ENCODE data around the gene CRMP1. TPM values are rescaled to one million over a fixed set of nuclear protein-coding genes. Genes with fewer than 3 reads are reported as not detected.
"Not testable (repeated sequence)": the region's sequence is repeated elsewhere in the genome, so short reads cannot be mapped to it uniquely, and the experiment has no call there.

The CRMP1 gene
- total RNA-seq, 1 donor from 2014 or later: 15.4 TPM

- H3K27me3 ChIP-seq (ENCODE audit: control insufficient read depth, insufficient read depth, low read length): peaks cover 3% of the 10 kb centered on the region
- TF ChIP-seq CTCF (IDR thresholded peaks at IDR 0.05; ENCODE audit: insufficient read depth, low read length, poor library complexity, severe bottlenecking): no peak
- H3K36me3 ChIP-seq (ENCODE audit: control insufficient read depth, insufficient read depth, low read length): no peaks in the 10 kb centered on the region
- no peak for DNase-seq (ENCODE audit: low read depth)
- H3K4me3 ChIP-seq (ENCODE audit: low read depth, low read length): no peak overlapping the region
These were observed 50.4 kb downstream of the CRMP1 start for GRCh38 chr4:5842456-5842855.

GRCh38 chr4:5839751-5840674 lies 52.9 kb downstream of the CRMP1 start:
- Histone ChIP-seq H3K27me3 (ENCODE audit: control insufficient read depth, insufficient read depth, low read length) (peaks cover 4% of the 10 kb centered on the region), H3K4me3 (ENCODE audit: low read depth, low read length) (no peak overlapping the region), H3K36me3 (ENCODE audit: control insufficient read depth, insufficient read depth, low read length) (no peaks in the 10 kb centered on the region)
- no peak for TF ChIP-seq CTCF (IDR thresholded peaks at IDR 0.05; ENCODE audit: insufficient read depth, low read length, poor library complexity, severe bottlenecking)
- DNase-seq (ENCODE audit: low read depth): no peak

- Histone ChIP-seq H3K27me3 (ENCODE audit: control insufficient read depth, insufficient read depth, low read length) (peaks cover 4% of the 10 kb centered on the region), H3K4me3 (ENCODE audit: low read depth, low read length) (no peak overlapping the region), H3K36me3 (ENCODE audit: control insufficient read depth, insufficient read depth, low read length) (no peaks in the 10 kb centered on the region)
- DNase-seq (ENCODE audit: low read depth): no peak
- TF ChIP-seq CTCF (IDR thresholded peaks at IDR 0.05; ENCODE audit: insufficient read depth, low read length, poor library complexity, severe bottlenecking): no peak
These were observed 53.6 kb downstream of the CRMP1 start for GRCh38 chr4:5839332-5839731.

- H3K4me3 ChIP-seq (ENCODE audit: low read depth, low read length); H3K36me3 ChIP-seq (ENCODE audit: control insufficient read depth, insufficient read depth, low read length); DNase-seq (ENCODE audit: low read depth); H3K27me3 ChIP-seq (ENCODE audit: control insufficient read depth, insufficient read depth, low read length): not testable (repeated sequence)
These were observed 55.4 kb downstream of the CRMP1 start for GRCh38 chr4:5837483-5837882.

GRCh38 chr4:5836943-5837342 lies 55.9 kb downstream of the CRMP1 start:
- Histone ChIP-seq H3K36me3 (ENCODE audit: control insufficient read depth, insufficient read depth, low read length) (no peaks in the 10 kb centered on the region), H3K4me3 (ENCODE audit: low read depth, low read length) (no peak overlapping the region), H3K27me3 (ENCODE audit: control insufficient read depth, insufficient read depth, low read length) (peaks cover 4% of the 10 kb centered on the region)
- TF ChIP-seq CTCF (IDR thresholded peaks at IDR 0.05; ENCODE audit: insufficient read depth, low read length, poor library complexity, severe bottlenecking): no peak
- DNase-seq (ENCODE audit: low read depth): no peak

- no peak for DNase-seq (ENCODE audit: low read depth)
- Histone ChIP-seq H3K36me3 (ENCODE audit: control insufficient read depth, insufficient read depth, low read length) (no peaks in the 10 kb centered on the region), H3K27me3 (ENCODE audit: control insufficient read depth, insufficient read depth, low read length) (no peaks in the 10 kb centered on the region), H3K4me3 (ENCODE audit: low read depth, low read length) (no peak overlapping the region)
- no peak for TF ChIP-seq CTCF (IDR thresholded peaks at IDR 0.05; ENCODE audit: insufficient read depth, low read length, poor library complexity, severe bottlenecking)
These were observed 64.9 kb downstream of the CRMP1 start for GRCh38 chr4:5828005-5828391.
